NCI-H2227 treated with DMSO at 0.1 percent for 48 hours (cell line): Measurements from ENCODE around the gene PLCB1.
"Not testable (repeated sequence)": the region's sequence is repeated elsewhere in the genome, so short reads cannot be mapped to it uniquely, and the experiment has no call there.

Experiments used
- DNase-seq: peaks from one replicate; lab custom pipeline; 2025; lab: John Stamatoyannopoulos, UW

The PLCB1 gene

DNA sequence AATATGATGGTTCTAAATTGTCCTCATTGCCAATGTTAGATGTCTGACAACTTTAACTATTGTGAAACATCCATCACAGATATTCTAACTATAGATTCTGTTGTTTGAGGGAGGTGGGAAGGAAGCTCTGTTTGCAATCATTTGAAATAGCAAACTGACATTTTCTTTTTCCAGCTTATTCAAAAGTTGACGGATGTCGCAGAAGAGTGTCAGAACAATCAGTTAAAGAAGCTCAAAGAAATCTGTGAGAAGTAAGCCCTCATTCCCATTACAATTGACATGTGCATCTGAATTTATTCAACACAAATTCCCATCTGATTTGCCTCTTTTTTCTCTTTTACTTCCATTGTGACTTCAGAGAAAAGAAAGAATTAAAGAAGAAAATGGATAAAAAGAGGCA is 656.2 kb downstream of the PLCB1 start:
- DNase-seq, result no peak

DNA sequence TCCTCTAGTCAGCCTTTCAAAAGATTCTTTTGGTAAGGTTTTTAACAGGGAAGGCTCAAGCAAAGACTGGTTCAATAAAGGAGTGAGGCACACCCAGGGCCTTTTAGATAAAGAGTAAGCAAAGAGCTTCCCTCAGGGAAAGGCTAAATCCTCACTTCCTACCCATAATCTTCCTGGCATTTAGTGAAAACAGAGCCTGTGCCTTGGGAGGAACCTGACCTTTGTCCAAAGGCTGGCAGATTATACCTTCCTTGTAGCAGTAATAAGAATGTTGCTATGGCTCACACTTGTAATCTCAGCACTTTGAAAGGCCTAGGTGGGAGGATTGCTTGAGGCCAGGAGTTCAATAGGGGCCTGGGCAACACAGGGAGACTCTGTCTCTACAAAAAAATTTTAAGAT is 656.8 kb downstream of the PLCB1 start:
- no peak for DNase-seq

GRCh38 chr20:8790442-8791074 is 658.5 kb downstream of the PLCB1 start:
- no peak for DNase-seq

DNA sequence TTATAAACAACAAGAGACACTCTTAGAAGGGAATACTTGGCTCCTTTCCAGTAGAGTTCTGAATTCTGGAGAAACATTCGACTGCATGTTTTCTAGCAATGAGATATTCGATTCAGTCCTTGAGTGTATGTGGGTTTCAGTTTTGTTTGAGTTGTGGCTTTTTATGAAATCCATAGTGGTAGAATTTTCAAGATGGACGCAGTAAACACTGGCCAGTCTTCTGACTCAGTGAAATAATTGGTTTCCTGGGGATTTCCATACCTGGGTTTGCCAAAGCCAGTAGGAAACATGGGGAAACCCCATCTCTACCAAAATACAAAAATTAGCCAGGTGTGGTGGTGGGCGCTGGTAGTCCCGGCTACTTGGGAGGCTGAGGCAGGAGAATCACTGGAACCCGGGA is 663.3 kb downstream of the PLCB1 start:
- DNase-seq, result no peak

DNA sequence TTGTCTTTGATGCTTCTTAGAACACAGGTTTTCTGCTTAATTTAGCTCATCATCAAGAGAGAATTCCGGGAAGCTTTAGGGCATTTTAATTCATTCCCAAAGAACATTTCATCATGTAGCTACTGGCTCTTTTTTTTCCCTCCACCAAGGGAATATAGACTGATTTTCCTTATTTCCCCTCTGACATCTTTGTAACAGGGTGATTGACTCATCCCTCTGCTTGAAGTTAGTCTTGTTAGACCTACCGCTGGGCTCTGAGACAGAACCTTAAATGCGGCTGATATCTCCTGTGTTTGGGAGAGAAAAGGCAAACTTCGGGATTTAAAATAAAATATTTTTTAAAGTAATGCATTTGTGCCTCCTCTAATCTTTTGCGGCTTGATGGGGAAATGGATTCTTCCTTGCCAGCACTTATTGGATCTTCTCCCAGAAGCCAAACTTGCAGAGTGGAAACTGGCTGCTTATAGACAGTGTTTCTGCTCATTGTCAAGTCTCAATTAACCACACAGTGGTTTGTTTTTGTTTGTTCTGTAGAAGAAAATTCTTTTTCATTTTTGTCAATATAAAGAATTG is 664.1 kb downstream of the PLCB1 start:
- no peak for DNase-seq

DNA sequence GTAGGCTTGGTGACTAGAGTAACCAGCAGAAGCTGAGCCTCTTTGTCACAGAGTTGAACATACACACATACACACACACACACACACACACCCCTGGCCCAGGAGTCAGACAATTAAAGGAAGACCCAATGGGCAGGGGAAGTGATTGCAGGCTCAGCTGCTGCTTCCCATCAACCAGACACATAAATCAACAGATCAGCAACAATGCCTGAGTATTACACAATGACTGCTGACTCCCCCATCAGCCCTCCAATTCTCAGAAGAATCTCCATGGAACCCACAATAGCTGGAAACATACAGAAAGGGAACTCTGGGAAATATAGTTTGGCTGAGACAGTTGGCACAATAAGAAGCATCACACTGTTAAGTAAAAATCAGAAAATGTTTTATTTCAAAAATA is 666.4 kb downstream of the PLCB1 start:
- DNase-seq, result no peak

DNA sequence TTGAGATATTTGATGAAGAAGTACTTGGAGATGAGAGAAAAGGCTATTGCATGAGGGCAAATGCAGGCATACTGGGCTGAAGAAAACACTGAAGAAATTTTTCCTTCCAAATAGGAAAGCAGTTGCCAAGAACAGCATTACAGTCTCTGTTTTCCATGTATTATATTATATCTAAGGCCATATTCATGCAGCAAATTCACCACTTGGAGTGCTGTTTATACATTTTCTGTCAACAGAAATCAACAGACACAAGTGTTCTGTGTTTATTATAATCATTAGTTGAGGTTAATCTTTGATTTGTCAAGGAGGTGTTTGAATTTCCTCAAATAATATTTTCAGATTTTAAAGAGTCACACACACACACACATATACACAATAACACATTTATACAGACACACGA is 668.0 kb downstream of the PLCB1 start:
- DNase-seq, result no peak

DNA sequence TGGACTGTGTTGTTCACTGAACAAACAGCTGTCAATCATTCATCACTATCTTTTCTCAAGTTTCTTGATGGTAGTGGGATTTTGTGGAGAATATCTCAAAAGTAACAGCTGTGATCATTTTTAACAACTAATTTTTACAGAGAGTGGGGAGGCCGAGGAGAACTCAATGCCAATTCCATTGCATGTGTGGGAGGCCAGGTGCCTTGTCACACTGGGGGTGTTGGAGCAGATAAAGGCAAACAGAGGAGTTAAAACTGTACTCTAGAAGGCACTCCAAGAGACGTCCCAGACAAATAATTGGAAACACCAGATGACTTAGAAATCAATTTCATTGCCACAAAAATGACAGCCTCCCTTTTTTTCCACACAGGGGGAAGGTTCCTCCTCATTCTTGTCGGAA is 669.6 kb downstream of the PLCB1 start:
- DNase-seq, result no peak

DNA sequence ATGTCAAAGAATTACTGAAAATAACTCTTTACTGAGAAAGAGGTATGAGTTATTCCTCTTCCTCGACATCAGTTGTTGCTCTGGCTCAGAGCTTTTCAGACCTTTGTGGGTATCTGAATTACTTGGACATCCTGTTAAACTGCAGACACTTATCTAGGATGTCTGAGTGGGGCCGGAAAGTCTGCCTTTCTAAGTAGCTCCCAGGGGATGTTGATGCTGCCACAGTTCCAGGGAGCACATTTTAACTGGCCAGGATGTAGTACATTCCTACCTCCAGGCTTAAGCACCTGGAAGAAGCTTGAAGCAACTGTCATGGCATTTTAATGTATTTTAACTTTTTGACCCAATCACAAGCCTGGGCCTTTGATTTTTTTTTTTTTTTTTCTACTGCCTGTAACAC is 671.0 kb downstream of the PLCB1 start:
- no peak for DNase-seq

DNA sequence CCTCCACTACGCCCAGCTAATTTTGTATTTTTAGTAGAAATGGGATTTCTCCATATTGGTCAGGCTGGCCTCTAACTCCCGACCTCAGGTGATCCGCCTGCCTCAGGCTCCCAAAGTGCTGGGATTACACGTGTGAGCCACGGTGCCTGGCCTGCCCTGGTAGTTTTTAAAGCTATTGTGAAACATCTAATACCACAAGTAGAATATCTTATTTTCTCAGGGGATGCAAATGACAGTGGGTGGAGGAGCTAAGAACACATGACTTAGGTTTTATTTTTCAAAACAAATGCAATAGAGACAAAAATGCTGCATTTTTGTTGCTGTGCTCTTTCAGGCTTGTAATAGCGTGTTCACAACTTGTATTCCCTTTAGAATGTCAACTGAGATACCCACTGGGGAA is 671.9 kb downstream of the PLCB1 start:
- no peak for DNase-seq

- no peak for DNase-seq
Measured at GRCh38 chr20:8805737-8806442, 673.8 kb downstream of the PLCB1 start.

GRCh38 chr20:8807480-8808201 is 675.6 kb downstream of the PLCB1 start:
- DNase-seq, result no peak

DNA sequence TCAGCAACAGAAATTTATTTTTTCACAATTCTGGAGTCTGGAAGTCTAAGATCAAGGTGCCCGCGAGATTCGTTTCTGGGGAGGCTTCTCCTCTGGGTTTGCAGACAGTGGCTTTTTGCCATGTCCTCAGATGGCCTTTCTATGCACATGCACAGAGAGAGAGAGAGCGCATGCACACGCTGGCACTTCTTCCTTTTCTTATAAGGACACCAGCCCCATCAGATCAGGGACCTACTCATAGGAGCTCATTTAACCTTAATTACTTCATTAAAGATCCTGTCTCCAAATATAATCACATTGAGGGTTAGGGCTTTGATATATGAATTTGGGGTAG is 676.1 kb downstream of the PLCB1 start:
- DNase-seq, result peak; percentile 57

DNA sequence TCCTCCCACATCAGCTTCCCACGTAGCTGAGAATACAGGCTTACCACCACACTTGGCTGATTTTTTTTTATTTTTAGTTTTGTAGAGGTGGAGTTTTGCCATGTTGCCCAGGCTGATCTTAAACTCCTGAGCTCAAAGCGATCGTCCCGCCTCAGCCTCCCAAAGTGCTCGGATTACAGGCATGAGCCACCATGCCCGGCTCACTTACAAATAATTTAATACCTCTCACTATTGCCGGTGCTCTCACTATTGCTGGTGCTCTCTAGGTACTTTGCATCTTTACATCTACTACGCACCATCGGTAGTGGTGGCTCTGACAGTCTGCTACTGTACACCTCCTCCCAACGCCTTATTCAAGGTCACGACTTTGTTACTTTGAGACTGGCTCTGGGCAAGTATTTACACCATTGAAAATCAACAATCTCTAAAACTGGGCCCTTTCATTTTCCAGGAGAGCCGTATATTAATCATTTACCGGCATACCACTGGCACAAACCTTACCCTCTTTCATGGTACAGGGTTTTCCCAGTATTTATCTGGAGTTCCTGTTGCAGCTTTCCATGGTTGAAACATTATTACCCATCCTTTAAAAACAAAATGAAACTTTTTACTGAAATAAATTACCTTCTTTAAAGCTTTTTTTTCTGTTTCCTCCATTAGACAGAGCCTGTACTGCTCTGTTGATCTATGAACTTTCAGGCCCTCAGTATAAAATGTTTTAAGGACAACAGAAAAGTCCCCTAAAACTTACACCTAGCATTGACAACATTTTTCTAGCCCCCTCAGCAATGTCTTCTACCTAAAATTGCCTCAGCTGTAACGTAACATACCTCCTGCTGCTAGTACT is 677.3 kb downstream of the PLCB1 start:
- DNase-seq, result no peak

DNA sequence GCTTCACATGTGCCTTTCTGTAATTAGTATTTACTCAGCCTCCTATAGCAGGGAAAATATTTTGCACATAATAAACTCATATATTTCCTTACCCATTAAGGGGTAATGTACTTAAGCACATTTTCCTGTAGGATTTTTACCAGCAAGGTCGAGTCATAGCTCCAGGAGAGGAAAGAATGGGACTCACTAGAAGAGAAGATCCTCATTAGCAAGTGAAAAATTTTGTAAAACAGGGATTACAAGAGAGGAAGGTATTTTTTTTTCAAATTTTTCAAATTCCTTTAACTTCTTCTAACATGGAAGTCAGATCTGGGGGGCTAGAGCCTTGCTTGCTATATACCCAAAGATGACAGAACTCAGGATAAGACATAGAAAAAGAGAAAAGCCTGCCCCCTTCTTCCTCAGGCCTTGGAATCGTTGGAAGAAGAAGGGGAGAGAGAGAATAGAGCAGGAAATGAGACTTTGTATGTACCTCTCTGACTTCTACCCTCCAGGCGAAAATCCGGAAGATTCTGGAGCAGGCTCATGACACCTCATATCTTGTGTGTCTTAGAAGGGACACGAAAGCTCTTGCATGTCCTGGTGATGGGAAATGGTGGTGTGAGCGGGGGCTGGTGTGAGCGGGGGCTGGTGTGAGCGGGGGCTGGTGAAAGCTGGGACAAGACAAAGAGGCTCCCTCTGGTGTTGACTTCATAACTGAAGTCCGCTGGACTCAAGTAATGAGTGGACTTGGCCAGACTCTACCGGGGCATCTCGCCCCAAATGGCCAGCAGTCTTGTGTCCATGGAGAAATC is 679.9 kb downstream of the PLCB1 start:
- DNase-seq, result no peak

GRCh38 chr20:8812817-8813216 is 680.8 kb downstream of the PLCB1 start:
- DNase-seq, result peak; percentile 83

- DNase-seq, result no peak
Measured at GRCh38 chr20:8815208-8815607, 683.1 kb downstream of the PLCB1 start.

DNA sequence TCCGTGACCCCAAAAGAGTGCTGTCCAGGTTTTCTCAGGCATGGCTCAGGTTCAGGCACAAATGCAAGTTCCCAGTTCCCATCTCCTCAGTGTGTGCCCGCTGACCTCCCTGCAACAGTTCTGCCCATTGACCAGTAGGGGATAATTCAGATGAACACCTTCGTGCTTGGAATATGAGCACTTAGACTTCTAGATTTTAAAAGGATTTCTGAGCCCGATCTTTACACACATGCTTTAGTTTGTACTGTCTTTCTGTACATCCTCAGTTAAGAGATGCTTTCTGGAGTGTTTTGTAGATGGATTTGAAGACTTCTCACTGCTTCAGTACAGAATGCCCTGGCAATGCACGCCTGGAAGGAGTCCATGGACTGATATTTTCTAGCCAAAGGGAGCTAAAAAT is 697.2 kb downstream of the PLCB1 start:
- DNase-seq, result no peak

GRCh38 chr20:8834294-8834693 is 702.2 kb downstream of the PLCB1 start:
- not testable (repeated sequence) for DNase-seq

DNA sequence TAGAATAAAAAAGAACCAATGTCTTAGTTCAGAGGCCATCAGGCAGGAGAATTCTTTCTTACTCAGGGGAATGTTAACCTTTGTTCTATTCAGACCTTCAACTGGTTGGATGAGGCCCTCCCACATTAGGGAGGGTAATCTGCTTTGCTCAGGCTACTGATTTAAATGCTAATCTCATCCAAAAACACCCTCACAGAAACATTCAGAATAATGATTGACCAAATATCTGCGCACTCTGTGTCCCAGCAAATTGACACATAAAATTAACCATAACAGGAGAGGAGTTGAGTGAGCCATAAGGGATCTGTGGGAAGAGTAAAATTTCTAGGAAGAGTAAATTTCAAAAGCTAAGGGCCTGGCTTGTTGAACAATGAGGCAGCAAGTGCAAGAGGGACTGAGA is 702.8 kb downstream of the PLCB1 start:
- DNase-seq, result no peak

- DNase-seq, result no peak
Measured at GRCh38 chr20:8837396-8837795, 705.3 kb downstream of the PLCB1 start.
